IMR-90 (cell line): ENCODE measurements around the gene CPLX1. TPM values are rescaled to one million over a fixed set of nuclear protein-coding genes. Genes with fewer than 3 reads are reported as not detected.

Experiments used
- ATAC-seq: fragments of 200-7000 bp; cut with Tn5 transposase; 2 replicates; pipeline ENCODE4 v1.9.1; 2020; ENCODE audit warnings: low read depth, mild to moderate bottlenecking, moderate library complexity
- BruUV-seq: library from RNA; stranded (reverse); fragments of 400-500 nt; replicated peaks from 2 replicates; lab custom pipeline; 2021; lab: Mats Ljungman, UMichigan
- CTCF ChIA-PET: fragments of 300-600 bp; formaldehyde crosslinking; extraction: SDS; loops from one replicate; lab custom pipeline; 2021; ENCODE audit warnings: antibody characterized with exemption; lab: Yijun Ruan, JAX
- POLR2A ChIA-PET: fragments of 300-600 bp; sonication (Branson Sonifier 250); formaldehyde crosslinking; loops from one replicate; lab custom pipeline; 2022; ENCODE audit warnings: antibody characterized with exemption; ENCODE audit not compliant: unreplicated experiment; lab: Charles Lee
- DNase-seq: peaks from one replicate; pipeline ENCODE4 v3.0.0; 2013
- H2AFZ ChIP-seq: replicated peaks from 2 replicates; pipeline ENCODE3; 2013; ENCODE audit warnings: low read length, mild to moderate bottlenecking; ENCODE audit not compliant: poor library complexity
- H2AK5ac ChIP-seq: 2 replicates; pipeline ENCODE4 v1.6.1; 2013; ENCODE audit warnings: low read depth, low read length, inconsistent platforms
- H2AK9ac ChIP-seq: replicated peaks from 2 replicates; pipeline ENCODE3; 2013; ENCODE audit warnings: mild to moderate bottlenecking, low read depth, low read length, moderate library complexity; ENCODE audit not compliant: poor library complexity
- H2BK120ac ChIP-seq: 2 replicates; pipeline ENCODE4 v1.6.1; 2013; ENCODE audit warnings: low read depth, low read length, inconsistent platforms
- H2BK15ac ChIP-seq: 3 replicates; pipeline ENCODE4 v1.6.1; 2013; ENCODE audit warnings: low read depth, low read length, inconsistent platforms
- H2BK20ac ChIP-seq: 2 replicates; pipeline ENCODE4 v1.6.1; 2013; ENCODE audit warnings: low read depth, mild to moderate bottlenecking, inconsistent platforms, low read length, moderate library complexity
- H2BK5ac ChIP-seq: 2 replicates; pipeline ENCODE4 v1.6.1; 2013; ENCODE audit warnings: mild to moderate bottlenecking, low read depth, low read length, inconsistent platforms; ENCODE audit not compliant: poor library complexity, severe bottlenecking
- H3K14ac ChIP-seq: replicated peaks from 2 replicates; pipeline ENCODE4 v1.6.1; 2013; ENCODE audit warnings: low read depth, low read length, inconsistent platforms
- H3K18ac ChIP-seq: 2 replicates; pipeline ENCODE4 v1.6.1; 2013; ENCODE audit warnings: low read depth, low read length, control low read depth
- H3K23ac ChIP-seq: 2 replicates; pipeline ENCODE4 v1.6.1; 2013; ENCODE audit warnings: low read depth, low read length, inconsistent platforms
- H3K27ac ChIP-seq: 2 replicates; pipeline ENCODE4 v1.5.1; 2013; ENCODE audit warnings: mild to moderate bottlenecking, control low read depth, low read length; ENCODE audit not compliant: insufficient read depth
- H3K27me3 ChIP-seq: 2 replicates; pipeline ENCODE4 v1.6.1; 2013; ENCODE audit warnings: low read length; ENCODE audit not compliant: control insufficient read depth, insufficient read depth
- H3K36me3 ChIP-seq: 2 replicates; pipeline ENCODE4 v1.6.1; 2013; ENCODE audit warnings: low read length, mixed read lengths; ENCODE audit not compliant: control insufficient read depth, insufficient read depth
- H3K4ac ChIP-seq: 2 replicates; pipeline ENCODE4 v1.6.1; 2013; ENCODE audit warnings: low read depth, low read length, inconsistent platforms
- H3K4me1 ChIP-seq: 2 replicates; pipeline ENCODE4 v1.6.1; 2013; ENCODE audit warnings: low read length, mixed read lengths; ENCODE audit not compliant: control insufficient read depth, insufficient read depth
- H3K4me2 ChIP-seq: 2 replicates; pipeline ENCODE4 v1.6.1; 2013; ENCODE audit warnings: low read depth, mild to moderate bottlenecking, control low read depth, low read length, moderate library complexity
- H3K4me3 ChIP-seq: 2 replicates; pipeline ENCODE4 v1.5.1; 2013; ENCODE audit warnings: low read depth, mild to moderate bottlenecking, control low read depth, low read length, moderate library complexity; ENCODE audit not compliant: insufficient read depth
- H3K56ac ChIP-seq: 2 replicates; pipeline ENCODE4 v1.6.1; 2013; ENCODE audit warnings: low read length, inconsistent platforms; ENCODE audit not compliant: insufficient read depth; ENCODE audit errors: extremely low read depth
- H3K79me1 ChIP-seq, 2 experiments: 2 replicates each; pipeline ENCODE4 v1.6.1; 2013; ENCODE audit warnings: low read length in 2 of 2, inconsistent platforms in 1 of 2, low read depth in 1 of 2
- H3K9ac ChIP-seq: 2 replicates; pipeline ENCODE4 v1.6.1; 2013; ENCODE audit warnings: low read depth, low read length, control low read depth
- H3K9me1 ChIP-seq: 2 replicates; pipeline ENCODE4 v1.6.1; 2013; ENCODE audit warnings: low read length, inconsistent platforms; ENCODE audit not compliant: insufficient read depth
- H3K9me3 ChIP-seq: 2 replicates; pipeline ENCODE4 v1.6.1; 2013; ENCODE audit warnings: low read length; ENCODE audit not compliant: control insufficient read depth, insufficient read depth
- H4K20me1 ChIP-seq: 2 replicates; pipeline ENCODE4 v1.6.1; 2013; ENCODE audit warnings: low read length, inconsistent platforms; ENCODE audit not compliant: insufficient read depth
- H4K5ac ChIP-seq: 2 replicates; pipeline ENCODE4 v1.6.1; 2013; ENCODE audit warnings: mild to moderate bottlenecking, low read depth, low read length, control low read depth
- H4K8ac ChIP-seq, 2 experiments: 2 replicates each; pipeline ENCODE4 v1.6.1; 2013; ENCODE audit warnings: low read depth in 2 of 2, low read length in 2 of 2, control low read depth in 1 of 2, inconsistent platforms in 1 of 2
- H4K91ac ChIP-seq: 2 replicates; pipeline ENCODE4 v1.6.1; 2013; ENCODE audit warnings: low read depth, low read length, inconsistent platforms; ENCODE audit not compliant: insufficient read depth
- BHLHE40 ChIP-seq: fragments of 150-350 bp; IDR thresholded peaks from 2 replicates; pipeline ENCODE4 v1.6.1; 2016; ENCODE audit warnings: mild to moderate bottlenecking, low read depth, low read length
- CEBPB ChIP-seq: IDR thresholded peaks from 2 replicates; pipeline ENCODE4 v1.6.1; 2012; ENCODE audit warnings: low read depth, low read length, improper control_type of control experiment
- FOS ChIP-seq: fragments of 150-350 bp; IDR thresholded peaks from 2 replicates; pipeline ENCODE4 v1.6.1; 2016; ENCODE audit warnings: low read depth, low read length
- MAZ ChIP-seq: IDR thresholded peaks from 2 replicates; pipeline ENCODE4 v1.6.1; 2012; ENCODE audit warnings: low read depth, mild to moderate bottlenecking, low read length, improper control_type of control experiment, moderate library complexity, borderline replicate concordance
- MXI1 ChIP-seq: IDR thresholded peaks from 2 replicates; pipeline ENCODE4 v1.6.1; 2012; ENCODE audit warnings: low read depth, mild to moderate bottlenecking, low read length, moderate library complexity, borderline replicate concordance
- NFE2L2 ChIP-seq: fragments of 150-350 bp; IDR thresholded peaks from 2 replicates; pipeline ENCODE4 v1.6.1; 2016; ENCODE audit warnings: low read depth, mild to moderate bottlenecking, low read length
- POLR2A ChIP-seq: IDR thresholded peaks from 2 replicates; pipeline ENCODE4 v1.6.1; 2012; ENCODE audit warnings: mild to moderate bottlenecking, low read depth, low read length
- SMC3 ChIP-seq: fragments of 150-350 bp; IDR thresholded peaks from 2 replicates; pipeline ENCODE4 v1.6.1; 2016; ENCODE audit warnings: low read depth, mild to moderate bottlenecking, antibody characterized with exemption, low read length, moderate library complexity
- WGBS, 2 experiments: methylation state at CpG; one replicate each; pipeline versions ENCODE4 v1.1.5 to v1.1.7; 2013; ENCODE audit warnings: missing lambda C conversion rate in 2 of 2; ENCODE audit not compliant: insufficient read length in 1 of 2; ENCODE audit errors: extremely low coverage in 2 of 2; 5-methylcytosine and 5-hydroxymethylcytosine counted together
- dilution Hi-C: fragments of 300-500 bp; cut with HindIII; formaldehyde crosslinking; loops from one replicate; pipeline ENCODE4 v1.14.3; 2018; ENCODE audit warnings: low sequenced_read_pairs; ENCODE audit not compliant: unreplicated experiment
- in situ Hi-C: fragments of 300-500 bp; cut with MboI; formaldehyde crosslinking; loops from 3 replicates; pipeline ENCODE4 v1.14.3; 2019; ENCODE audit warnings: low sequenced_read_pairs, inconsistent platforms, mixed read lengths
- intact Hi-C: fragments of 100-400 bp; cut with micrococcal nuclease; formaldehyde crosslinking; loops from 2 replicates; pipeline ENCODE4 v1.10.0; 2022
- polyA plus RNA-seq, 3 experiments: library from polyadenylated mRNA; depleted of rRNA; stranded (reverse); fragments of >200 nt; gene quantifications; 2 replicates each; pipeline ENCODE4 v1.2.3, GENCODE V29; 2012; ENCODE audit warnings: low replicate concordance in 1 of 3
- total RNA-seq: library from RNA; depleted of rRNA; stranded (reverse); fragments of >200 nt; gene quantifications from 2 replicates; pipeline ENCODE4 v1.2.3, GENCODE V29; 2012
- TF ChIP-seq, protein P1 (sequence below): conservative IDR thresholded peaks from 2 replicates; pipeline ENCODE4 v1.5.1; 2012; ENCODE audit warnings: mild to moderate bottlenecking, low read depth, low read length, improper control_type of control experiment
- TF ChIP-seq, protein P2 (sequence below): fragments of 150-350 bp; IDR thresholded peaks from 2 replicates; pipeline ENCODE4 v1.6.1; 2017; ENCODE audit warnings: mild to moderate bottlenecking, antibody characterized with exemption, low read length, low read depth
- TF ChIP-seq, protein P3 (sequence below): fragments of 150-350 bp; IDR thresholded peaks from 2 replicates; pipeline ENCODE4 v1.6.1; 2016; ENCODE audit warnings: low read depth, mild to moderate bottlenecking, low read length, moderate library complexity, borderline replicate concordance

Gene CPLX1
- total and polyA plus RNA-seq, 2 of the 4 experiments (the other 2 are of a cell fraction), result 0.05 TPM; not detected in 1

DNA sequence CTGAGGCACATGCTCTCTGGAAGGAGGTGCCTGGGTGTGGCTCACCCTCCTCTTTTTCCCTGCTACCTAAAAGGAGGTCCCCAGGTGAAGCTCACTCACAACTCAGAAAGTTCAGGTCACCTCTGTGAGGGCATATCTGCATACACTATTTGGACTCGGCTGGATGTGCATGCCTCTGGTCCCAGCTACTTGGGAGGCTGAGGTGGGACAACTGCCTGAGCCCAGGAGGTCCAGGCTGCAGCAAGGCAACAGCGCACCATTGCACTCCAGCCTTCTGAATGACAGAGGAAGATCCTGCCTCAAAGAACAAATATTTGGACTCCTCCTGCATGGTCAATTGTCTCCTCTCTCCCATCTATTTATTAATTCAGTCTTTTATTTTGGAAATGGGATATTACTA, 46.4 kb downstream of the CPLX1 start:
- H4K20me1 ChIP-seq, result peaks cover 57% of the 10 kb centered on the region
- no peak overlapping the region for H2BK5ac ChIP-seq
- H3K4me3 ChIP-seq, result no peak overlapping the region
- no peak for ATAC-seq
- H3K4me1 ChIP-seq, result peaks cover 7% of the 10 kb centered on the region
- no peak overlapping the region for H4K5ac ChIP-seq
- peaks cover 36% of the 10 kb centered on the region for H3K36me3 ChIP-seq
- H3K18ac ChIP-seq, result no peak overlapping the region
- no peak overlapping the region for H3K4ac ChIP-seq
- TF ChIP-seq, protein P1, sequence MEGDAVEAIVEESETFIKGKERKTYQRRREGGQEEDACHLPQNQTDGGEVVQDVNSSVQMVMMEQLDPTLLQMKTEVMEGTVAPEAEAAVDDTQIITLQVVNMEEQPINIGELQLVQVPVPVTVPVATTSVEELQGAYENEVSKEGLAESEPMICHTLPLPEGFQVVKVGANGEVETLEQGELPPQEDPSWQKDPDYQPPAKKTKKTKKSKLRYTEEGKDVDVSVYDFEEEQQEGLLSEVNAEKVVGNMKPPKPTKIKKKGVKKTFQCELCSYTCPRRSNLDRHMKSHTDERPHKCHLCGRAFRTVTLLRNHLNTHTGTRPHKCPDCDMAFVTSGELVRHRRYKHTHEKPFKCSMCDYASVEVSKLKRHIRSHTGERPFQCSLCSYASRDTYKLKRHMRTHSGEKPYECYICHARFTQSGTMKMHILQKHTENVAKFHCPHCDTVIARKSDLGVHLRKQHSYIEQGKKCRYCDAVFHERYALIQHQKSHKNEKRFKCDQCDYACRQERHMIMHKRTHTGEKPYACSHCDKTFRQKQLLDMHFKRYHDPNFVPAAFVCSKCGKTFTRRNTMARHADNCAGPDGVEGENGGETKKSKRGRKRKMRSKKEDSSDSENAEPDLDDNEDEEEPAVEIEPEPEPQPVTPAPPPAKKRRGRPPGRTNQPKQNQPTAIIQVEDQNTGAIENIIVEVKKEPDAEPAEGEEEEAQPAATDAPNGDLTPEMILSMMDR, result no peak
- TF ChIP-seq, protein P2, sequence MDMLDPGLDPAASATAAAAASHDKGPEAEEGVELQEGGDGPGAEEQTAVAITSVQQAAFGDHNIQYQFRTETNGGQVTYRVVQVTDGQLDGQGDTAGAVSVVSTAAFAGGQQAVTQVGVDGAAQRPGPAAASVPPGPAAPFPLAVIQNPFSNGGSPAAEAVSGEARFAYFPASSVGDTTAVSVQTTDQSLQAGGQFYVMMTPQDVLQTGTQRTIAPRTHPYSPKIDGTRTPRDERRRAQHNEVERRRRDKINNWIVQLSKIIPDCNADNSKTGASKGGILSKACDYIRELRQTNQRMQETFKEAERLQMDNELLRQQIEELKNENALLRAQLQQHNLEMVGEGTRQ, result no peak
- no peak for TF ChIP-seq NFE2L2
- TF ChIP-seq FOS, result no peak
- no peak for TF ChIP-seq POLR2A
- TF ChIP-seq MAZ, result no peak
- TF ChIP-seq, protein P3, sequence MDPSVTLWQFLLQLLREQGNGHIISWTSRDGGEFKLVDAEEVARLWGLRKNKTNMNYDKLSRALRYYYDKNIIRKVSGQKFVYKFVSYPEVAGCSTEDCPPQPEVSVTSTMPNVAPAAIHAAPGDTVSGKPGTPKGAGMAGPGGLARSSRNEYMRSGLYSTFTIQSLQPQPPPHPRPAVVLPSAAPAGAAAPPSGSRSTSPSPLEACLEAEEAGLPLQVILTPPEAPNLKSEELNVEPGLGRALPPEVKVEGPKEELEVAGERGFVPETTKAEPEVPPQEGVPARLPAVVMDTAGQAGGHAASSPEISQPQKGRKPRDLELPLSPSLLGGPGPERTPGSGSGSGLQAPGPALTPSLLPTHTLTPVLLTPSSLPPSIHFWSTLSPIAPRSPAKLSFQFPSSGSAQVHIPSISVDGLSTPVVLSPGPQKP, result no peak
- TF ChIP-seq CEBPB, result no peak
- TF ChIP-seq SMC3, result no peak
- TF ChIP-seq BHLHE40, result no peak
- TF ChIP-seq MXI1, result no peak
- no peak overlapping the region for H2AK5ac ChIP-seq
- H3K23ac ChIP-seq, result 0 out of 2 replicates have a peak overlapping the region, but pooled peaks have one; percentile 29
- no peak overlapping the region; the same call in 1 of the 2 replicates for H3K4me2 ChIP-seq
- no peak overlapping the region for H2AK9ac ChIP-seq
- WGBS, 2 experiments, result no CpG with 5 or more reads among the region's 2 CpGs
- H4K8ac ChIP-seq, result no peak overlapping the region
- H2BK120ac ChIP-seq, result no peak overlapping the region
- ChIA-PET POLR2A (no interaction called here), CTCF (no interaction called here)
- no peak overlapping the region for H2BK15ac ChIP-seq
- no peak overlapping the region for H4K91ac ChIP-seq
- H3K9me1 ChIP-seq, result peaks cover 17% of the 10 kb centered on the region
- dilution Hi-C loops (no loop called here), intact Hi-C loops (no loop called here), in situ Hi-C loops (no loop called here)
- H3K9ac ChIP-seq, result no peak overlapping the region
- H2BK20ac ChIP-seq, result no peak overlapping the region
- H3K56ac ChIP-seq, result no peak overlapping the region
- H3K9me3 ChIP-seq, result no peaks in the 10 kb centered on the region
- H3K27me3 ChIP-seq, result no peaks in the 10 kb centered on the region
- DNase-seq, result no peak
- peaks cover 25 to 60% of the 10 kb centered on the region in 2 experiments for H3K79me1 ChIP-seq
- no TSS peak for BruUV-seq
- H3K14ac ChIP-seq, result no peak overlapping the region
- no peak overlapping the region for H2AFZ ChIP-seq
- H3K27ac ChIP-seq, result no peak overlapping the region
